Placental pericyte (primary cell): ENCODE data around the gene TMEM207. TPM values are rescaled to one million over a fixed set of nuclear protein-coding genes. Genes with fewer than 3 reads are reported as not detected.

Experiments
- total RNA-seq: library from RNA; depleted of rRNA; stranded (reverse); fragments of >200 nt; gene quantifications from 2 replicates; pipeline ENCODE4 v1.2.3, GENCODE V29; 2012

Gene TMEM207
- total RNA-seq: not detected in 2 replicates

DNA sequence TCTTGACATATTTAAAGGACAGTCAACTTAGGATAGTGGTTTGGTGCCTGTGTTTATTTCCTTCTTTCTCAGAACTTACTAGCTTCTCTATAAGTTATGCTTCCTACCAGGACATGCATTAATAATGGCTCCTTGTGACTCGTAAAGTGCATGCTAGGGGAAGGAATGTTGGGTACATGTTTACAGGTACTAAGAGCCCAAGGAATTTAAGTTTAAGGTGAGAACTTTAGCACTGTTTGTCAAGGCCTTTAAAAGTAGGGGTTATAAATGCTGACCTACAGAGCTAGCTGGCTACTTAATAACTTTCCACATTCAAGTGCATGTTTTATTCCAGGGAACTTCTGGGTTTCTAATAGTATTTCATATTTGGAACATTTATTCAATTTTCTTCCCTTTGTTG lies at the start of gene TMEM207:
TSS of gene TMEM207 (minus strand) at position 101 of the 400 bp plus-strand sequence. CDS start at position 9, 92 bp downstream.

DNA sequence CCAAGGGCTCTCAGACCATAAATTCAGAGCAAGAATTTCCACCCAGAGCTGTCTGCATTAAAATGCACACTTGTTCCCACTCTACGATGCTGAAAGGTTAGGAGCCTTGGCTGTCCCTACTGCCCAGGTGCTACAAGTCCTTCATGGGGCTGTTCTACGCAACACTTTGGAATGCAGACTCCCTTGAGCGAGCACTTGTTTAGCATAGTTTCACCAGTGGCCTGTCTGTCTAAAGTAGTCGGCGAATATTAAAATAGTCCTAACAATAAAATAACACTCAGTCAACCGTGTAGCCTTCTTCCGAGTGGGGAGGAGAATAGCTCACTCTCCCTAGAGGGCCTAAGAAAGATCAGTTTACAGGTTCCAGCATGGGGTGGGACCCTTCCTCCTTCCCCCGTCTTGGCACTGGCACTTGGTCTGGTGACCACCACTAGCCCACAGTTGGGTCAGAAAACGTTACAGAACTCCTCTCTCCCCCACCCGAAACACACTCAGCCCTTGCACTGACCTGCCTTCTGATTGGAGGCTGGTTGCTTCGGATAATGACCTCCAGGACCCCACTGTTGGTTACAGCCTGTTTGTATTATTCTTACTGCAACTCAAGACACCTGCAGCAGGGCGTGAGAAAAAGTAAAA lies 62.0 kb downstream of the TMEM207 start, which contains the start of gene CLDN16:
TSS of gene CLDN16 (plus strand) at position 586 of the 636 bp plus-strand sequence. CDS start 167 bp downstream, outside the sequence.

Other genes with a start within 250 kb of the TMEM207 start
- gene CLDN1, start 127.5 kb downstream of the TMEM207 start, total RNA-seq: 16.6 and 161 TPM in 2 replicates
- 0.22 and 0.29 TPM in 2 replicates for gene CLDN16, start 61.7 kb downstream of the TMEM207 start, total RNA-seq
- 34.2 and 69.6 TPM in 2 replicates for gene IL1RAP, start 64.2 kb upstream of the TMEM207 start, total RNA-seq